ENCODE measurements around the gene SOWAHA.

Gene SOWAHA

GRCh38 chr5:132822650-132823480, 9.8 kb downstream of the SOWAHA start:
- TF ChIP-seq CTCF (IDR thresholded peaks at IDR 0.05): no peak

GRCh38 chr5:132823481-132824050, 10.5 kb downstream of the SOWAHA start:
- no peak for TF ChIP-seq CTCF (IDR thresholded peaks at IDR 0.05)

- TF ChIP-seq CTCF (IDR thresholded peaks at IDR 0.05): no peak
Observed at GRCh38 chr5:132824426-132824825, 11.3 kb downstream of the SOWAHA start.

- no peak for TF ChIP-seq CTCF (IDR thresholded peaks at IDR 0.05)
Observed at GRCh38 chr5:132825033-132825833, 12.1 kb downstream of the SOWAHA start.

- no peak for TF ChIP-seq CTCF (IDR thresholded peaks at IDR 0.05)
Observed at GRCh38 chr5:132825834-132826391, 12.8 kb downstream of the SOWAHA start.

GRCh38 chr5:132826424-132827082, 13.5 kb downstream of the SOWAHA start:
- TF ChIP-seq CTCF (IDR thresholded peaks at IDR 0.05): no peak
